NOMO-1 treated with DMSO at 0.1 percent for 48 hours (cell line): ENCODE results near the gene MVB12B.

Source experiments
- DNase-seq: peaks from one replicate; lab custom pipeline; 2025; ENCODE audit not compliant: unreplicated experiment; lab: John Stamatoyannopoulos, UW

The MVB12B gene

DNA sequence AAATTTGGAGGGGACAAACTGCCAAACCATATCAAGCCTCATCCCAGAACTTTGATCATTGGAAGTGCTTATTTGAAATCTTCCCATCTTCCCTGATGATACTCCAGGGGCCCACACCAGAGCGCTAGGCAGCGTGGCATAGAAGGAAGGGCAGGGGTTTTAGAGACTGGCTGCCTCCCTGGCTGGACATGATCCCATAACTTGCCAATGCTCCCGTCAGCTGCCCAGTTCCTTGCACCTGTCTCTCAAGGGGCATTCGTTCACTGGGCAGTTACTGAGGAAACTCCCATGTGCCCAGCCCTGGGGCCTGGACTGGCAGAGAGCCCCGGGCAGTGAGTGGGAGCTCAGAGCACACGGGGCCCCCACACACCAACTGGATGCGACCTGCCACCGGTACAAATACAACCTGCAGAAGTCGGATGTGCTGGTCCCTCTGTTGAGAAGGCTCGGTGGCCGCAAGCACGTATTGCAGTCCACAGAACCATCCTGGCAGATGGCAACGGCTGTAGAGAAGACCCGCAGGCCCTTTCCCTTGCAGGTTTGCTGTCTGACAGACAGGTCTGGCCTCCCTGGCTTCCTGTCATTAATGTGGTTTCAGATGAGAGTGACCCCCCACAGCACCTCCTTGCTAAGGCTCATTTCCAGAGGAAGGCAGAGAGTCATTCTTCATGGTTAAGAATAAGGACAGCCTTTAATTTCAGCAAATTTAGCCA is 122.4 kb downstream of the MVB12B start:
- peak; percentile 0 for DNase-seq

DNA sequence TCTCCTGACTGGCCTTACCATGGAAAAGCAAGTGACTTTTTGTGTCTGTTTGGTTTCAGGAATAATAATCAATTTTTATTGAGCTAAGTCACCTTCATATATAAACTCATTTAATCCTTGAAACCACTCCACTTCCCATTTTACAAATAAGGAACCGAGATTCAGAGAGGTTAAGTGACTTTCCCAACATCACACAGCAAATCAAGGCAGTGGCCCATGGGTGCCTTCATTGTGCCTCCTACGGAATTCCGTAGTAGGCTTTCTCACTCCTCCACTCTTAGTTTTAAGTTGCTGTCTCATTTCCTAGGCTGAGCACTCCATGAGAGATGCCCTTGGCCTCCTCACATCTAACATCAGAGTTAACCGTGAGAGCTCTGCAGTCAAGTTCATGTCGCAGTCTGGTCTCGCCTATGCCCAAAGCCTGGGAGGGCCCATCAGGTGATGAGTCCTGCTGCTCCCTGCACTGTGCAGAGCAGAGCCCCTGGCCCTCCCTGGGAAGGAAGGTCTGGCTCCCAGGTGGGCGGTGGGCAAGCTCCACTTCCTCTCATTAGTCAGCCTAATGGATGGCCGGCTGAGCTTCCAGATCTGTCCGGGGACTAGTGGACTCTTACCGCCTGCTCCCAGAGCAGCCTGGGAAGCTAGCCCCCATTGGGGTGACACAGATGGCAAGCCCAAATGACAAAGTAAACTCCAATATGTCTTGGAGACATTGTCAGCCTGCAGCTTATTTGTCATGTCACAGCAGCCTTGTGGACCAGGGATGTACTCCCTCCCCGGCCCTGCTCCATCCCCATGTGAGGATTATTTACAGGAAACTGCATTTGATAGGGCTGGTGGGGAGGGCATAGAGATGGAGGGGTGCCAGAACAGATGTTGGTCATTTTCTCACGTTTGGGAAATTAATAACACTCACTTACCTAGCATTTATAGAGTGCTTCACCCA is 123.4 kb downstream of the MVB12B start:
- DNase-seq = no peak

DNA sequence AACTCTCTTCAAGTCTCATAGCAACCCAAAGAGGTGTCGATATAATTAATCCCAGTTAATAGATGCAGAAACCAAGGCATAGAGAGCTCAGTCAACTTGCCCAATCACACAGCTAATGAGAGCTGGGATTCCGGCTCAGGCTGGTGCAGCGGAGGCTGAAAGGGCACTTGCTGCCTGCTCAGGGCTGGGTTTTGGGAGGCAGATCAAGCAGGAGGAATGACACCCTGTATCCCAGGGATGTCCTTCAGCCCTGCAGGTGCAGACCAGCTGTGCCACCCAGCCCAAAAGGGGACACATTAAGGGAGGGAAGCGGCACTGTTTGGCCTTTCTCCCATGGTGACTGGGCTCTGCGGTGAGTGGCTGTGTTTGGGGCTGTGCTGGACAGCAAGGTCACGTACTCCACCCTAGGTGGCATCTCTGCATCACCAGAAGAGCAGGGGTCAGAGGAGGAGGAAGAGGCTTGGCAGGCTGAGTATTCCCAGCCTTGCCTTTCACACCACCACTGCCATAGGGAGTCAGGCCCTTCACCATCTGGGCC is 124.1 kb downstream of the MVB12B start:
- DNase-seq = no peak

DNA sequence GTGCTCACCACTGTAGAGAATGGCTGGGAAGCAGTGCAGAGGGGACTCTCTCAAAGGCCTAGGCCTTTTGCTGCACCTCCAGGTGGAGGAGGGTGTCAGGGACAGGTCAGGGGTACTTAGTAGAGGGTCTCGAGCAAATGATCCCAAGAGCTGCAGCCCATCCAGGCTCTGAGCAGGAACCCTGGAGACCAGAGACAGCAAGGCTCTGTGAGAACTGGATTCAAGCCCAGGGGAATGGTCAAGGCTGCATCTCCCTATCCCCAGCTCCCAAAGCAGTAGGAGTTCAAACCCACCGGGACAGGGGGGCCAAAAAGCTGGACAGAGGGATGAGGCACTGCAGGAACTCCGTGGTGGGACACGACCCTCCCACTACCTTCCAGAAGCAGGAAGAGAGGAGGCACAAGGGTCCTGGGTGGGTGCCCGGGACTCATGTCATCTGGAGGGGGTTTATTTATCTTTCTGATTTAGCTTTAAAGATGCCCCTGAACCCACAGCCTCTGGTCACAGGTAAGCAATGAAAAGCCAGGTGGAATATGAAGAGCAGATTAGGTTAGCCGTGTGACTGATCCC is 124.8 kb downstream of the MVB12B start:
- no peak for DNase-seq

DNA sequence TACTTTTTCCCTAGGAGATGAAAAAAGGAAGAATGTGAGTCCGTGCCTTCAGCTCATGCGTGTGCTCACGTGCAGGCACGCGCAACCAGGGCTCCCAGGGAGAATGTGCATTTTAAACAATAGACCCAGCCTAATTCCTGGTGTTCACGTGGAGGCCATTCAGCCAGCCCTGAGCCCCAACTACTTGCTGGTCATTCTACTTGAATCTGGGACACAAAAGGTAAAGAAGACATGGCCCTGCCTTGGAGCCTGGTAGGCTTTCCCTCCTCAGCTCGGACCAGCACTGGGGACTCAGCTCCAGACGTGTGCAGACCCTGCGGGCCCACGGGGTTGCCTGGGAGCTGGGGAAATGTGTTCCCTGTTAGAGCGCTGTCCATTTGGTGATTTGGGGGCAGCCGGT is 125.5 kb downstream of the MVB12B start:
- no peak for DNase-seq

DNA sequence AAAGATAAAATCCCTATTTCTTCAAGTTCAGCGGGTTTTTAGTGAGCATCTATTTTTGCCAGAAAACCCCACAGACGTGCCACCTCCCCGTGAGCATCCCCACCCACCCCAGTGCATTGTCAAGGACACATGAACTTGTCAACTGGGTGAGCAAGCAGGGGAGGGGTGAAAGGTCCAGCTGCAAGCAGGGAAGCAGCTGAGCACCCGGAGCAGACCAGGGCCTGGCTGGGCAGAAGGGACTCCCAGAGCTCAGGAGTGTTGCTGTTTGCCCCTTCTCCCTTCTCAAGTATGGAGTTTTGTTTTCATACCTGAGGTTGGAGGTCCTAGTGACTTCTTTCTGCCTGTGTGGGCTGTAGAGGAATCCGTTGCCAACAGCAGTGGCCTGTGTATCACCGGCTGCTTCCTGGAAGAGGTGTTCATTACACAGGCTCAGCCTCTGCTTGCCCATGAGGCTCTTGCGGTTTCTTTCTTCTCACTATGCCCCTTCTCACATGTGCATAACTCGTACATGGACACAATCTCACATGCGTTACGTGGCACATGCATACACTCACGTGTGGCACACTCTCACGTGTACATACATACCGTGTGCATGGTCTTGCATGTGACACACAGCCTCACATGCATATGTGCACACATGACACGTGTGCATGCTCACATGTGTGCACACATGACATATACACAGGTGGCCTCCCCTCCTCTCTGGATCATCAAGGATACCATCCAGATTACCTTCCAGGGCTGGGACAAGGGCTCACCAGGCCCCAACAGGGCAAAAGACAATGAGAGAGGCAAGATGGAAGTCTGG is 126.7 kb downstream of the MVB12B start:
- no peak for DNase-seq

DNA sequence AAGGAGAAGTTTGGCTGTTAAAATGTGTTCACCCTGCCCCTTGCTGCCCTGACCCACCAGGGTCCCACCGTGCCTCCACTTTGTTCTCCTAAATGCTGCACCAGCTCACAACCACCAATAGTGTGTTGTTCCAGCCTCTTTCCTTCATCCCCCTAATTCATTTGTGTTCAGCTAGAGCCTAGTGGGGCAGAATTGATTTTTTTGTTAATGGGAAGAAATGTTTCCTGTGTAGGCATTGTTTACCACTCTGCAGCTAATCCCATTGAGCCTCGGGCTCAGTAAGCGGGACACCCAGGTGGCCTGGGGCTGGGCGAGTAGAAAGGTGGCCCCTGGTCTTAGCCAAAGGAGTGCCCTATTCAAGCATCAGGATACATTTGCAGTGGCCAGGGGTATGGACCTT is 127.6 kb downstream of the MVB12B start:
- DNase-seq = no peak

DNA sequence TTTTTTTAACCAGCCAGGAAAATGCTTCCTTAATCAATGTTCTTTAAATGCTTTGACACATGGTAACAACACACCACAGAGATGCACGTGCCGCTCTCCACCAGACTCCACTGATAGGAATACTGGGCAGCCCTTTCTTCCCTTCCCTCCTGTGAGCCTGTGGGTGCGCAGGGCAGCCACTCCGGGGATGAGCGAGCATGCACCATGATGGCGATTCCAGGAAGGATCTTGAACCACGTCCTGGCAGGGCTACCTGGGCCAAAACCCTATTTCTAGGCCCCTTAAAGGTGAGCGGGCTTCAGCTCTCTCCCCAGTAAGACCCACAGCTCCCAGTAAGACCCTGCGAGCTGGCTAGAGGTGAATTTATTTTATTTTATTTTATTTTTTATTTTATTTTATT is 128.2 kb downstream of the MVB12B start:
- DNase-seq = no peak

DNA sequence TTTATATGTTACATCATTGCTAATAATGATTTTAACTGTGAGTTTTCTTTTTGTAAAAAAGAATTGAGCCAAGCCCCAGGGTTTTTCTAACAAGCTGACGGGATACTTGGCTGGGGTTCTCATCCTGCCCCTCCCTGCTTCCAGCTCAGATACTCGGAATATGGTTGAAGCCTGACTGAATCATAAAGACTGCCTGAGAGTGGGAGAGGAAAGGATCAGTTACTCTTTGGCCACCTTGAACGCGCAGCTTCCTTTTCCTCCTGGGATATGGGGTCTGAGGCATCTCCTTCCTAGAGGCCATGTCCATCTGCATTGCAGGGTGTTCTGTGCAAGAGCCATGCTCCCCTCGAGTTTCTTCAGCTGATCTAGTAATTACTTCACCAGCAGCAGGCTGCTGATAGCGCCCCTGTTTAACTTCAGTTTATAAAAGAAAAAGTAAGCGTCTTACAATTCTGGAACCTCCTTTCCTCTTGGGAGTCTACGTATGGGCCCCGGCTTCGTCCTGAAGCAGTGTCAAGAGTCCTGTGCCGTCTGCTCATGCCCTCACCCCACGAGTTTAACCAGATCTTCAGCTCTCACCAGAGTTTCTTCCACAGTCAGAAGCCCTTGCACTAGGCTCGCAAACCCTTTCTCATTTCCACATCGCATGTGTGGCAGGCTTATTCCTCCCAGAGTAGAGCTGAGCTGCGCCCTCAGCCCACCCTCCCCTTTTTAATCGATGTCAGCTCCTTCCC is 130.0 kb downstream of the MVB12B start:
- no peak for DNase-seq

DNA sequence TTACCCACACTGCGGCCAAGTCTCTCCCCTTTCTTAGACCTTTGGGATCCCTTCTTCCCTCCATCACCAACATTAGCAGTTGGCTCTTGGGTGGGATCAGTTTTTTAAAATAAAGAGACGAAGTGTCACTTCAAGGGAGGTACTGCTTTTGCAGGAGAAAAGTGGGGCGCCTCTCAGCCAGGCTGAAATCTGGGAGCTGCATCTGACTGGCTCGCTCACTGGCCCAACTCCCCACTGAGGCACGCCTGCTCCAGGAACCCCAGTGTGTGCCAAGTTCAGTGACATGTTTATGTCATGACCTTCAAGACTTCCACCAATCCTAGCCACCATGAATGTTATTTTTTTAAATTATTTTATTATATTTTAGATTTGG is 130.5 kb downstream of the MVB12B start:
- DNase-seq = no peak

DNA sequence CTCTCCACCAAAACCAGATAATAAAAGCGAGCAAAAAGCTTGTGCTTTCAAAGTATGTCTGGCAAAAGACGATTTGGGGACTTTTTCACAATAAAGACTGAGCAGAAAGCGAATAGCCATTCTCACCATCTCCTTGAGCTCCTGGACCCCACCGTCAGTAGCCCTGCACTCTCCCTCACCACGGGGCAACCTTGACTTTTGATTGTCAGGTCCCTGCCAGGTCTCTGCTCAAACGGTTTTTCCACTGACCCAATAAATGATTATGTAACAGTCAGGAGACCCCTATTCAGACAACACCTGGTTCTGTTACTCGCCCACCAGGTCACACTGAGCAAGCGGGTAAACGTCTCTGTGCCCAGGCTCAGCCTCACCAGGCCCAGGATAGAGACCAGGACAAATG is 131.3 kb downstream of the MVB12B start:
- DNase-seq = no peak

DNA sequence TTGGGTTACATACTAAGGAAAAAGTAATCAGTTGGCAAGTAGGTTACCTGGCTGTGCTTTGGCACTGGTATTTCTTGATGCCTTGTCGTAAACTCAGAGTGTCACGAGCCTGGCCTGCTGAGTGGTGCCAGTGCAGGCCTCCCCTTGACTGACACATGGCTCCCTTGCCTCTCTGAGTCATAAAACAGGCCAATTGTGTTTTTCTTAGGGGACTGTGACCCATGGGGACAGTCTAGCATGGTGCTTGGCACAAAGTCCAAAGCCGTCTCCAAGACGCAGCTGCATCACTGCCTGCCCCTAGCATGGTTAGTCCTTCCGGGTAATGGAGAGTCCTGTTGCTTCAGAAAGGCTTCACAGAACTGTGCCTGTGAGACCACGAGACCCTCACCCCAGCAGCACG is 132.5 kb downstream of the MVB12B start:
- DNase-seq = no peak

DNA sequence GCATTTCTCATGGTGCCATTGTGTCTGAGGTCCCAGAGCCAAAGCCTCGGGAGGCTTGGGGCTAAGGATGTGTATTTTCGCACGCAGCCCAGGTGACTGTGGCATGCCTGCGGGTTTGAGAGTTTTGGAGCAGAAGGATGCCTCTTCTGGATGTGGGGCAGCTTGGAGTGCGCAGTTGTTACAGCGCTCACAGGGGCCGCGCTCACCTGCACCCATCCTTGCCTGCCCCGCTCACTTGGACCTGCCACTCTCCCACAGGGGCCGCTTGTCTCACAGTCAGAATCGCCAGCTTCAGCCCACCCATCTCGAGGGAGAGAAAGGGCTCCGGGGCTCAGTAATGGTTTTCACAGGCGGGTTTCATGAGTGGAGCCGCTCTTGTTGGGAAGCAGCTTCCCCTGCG is 132.9 kb downstream of the MVB12B start:
- DNase-seq = no peak

DNA sequence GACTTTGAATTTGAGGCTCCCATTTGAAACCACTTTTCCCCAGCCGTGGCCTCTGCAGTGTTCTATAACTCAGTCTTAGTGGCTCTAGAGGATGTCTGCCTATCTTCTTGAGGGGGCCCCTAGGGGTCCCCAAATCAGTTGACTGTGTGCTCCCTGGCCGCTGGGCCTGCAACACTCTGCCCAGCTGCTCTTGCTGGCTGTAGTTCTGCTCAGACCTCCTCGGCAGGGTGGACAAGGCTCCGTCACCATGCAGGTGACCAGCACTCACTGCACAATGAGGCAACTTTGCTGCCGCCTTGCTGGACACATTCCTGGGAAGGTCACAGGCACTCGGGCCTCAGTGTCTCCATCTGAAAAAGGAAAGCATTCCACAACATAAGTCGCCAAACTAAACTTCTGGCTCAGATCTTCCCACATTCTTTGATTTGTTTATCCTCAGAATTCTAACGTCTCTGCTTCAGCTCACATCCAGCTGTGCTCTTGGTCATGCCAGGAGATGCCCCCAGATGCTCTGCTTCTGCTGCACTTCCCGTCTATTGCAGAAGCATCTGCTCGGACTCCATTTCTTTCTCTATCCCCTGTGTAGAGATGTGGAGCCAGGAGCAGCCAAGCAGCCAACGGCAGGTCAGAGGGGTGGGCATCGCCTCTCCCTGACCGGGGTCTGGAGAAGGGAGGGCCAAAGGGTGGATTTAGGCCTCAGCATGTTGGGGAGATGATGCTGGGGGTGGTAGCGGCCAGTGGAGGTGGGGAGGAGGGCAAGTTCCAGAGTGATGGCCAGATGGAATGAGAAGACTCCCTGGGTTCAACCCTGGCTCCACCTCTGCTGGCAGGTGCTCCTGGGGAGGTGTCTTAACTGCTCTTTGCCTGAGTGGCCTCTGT is 133.6 kb downstream of the MVB12B start:
- no peak for DNase-seq

DNA sequence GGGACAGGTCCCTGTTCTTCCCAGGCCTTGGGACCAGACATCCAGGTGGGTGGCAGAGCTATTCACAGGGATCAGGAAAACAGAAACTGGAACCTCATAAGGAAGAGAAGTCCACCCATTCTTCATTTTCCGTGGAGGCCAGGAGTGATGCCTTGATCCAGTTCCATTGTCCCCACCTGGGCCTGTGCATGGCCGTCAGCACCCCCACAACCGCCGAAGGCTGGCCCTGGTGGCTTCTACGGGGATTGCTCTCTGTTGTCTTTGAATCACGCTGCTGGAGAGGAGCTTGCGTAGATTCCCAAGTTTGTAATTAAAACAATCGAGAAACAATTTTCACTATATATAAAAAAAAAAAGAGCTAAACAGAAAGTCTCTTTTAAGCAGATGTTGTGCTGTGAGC is 134.4 kb downstream of the MVB12B start:
- no peak for DNase-seq

DNA sequence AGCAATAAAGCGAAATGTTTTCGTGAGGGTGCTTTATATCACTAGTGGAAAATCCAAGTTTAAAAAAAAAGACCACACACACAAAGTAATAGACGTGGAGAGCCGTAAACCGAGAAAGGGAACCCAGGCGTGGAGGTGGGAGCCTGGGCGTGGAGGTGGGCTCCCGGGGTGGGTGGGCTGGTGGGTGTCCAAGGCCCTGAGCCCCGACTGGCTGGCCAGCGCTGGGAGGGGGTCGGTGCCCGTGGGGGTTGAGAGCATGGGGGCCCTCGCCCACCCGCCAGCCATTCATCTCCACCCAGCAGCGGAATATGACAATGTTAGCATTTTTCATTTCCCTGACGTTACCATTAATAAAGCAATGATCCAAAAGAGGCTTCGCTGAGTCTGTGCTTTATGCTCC is 135.0 kb downstream of the MVB12B start:
- no peak for DNase-seq

DNA sequence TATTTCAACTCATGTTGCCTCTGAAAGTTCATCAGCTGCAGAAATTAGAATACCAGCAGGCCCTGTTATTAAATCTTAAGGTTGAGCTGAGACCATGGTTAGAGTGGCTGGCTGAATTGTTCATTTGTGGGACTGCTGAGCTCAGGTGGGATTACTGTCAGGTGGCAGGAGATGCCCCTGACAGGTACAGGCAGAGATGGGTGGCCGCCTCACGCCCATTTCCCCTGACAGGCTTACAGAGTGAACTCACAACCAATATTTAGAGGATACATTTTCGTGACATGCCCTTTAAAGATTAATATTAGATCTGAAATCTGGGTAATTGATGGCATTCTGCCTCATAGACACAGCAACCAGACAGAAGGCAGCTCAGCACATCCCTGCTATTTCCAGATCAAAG is 136.0 kb downstream of the MVB12B start:
- no peak for DNase-seq

DNA sequence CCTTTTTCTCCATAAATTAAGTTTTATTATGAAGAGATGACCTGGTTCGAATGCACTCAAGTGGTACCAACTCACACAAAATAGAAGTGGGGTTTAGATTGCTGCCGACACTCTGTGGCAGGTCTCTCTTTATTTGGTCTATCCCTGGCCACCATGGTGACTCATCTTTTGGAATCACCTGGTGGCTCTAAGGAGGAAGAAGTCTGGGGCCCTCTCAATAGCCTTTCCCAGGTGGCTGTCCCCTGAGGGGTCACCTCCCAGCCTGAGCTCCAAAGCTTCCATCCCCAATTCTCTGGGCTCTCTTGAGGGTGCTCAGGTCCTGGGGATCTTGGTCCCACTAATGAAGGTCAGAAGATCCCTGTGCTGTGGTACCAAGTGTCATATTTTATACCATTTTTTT is 136.8 kb downstream of the MVB12B start:
- no peak for DNase-seq

DNA sequence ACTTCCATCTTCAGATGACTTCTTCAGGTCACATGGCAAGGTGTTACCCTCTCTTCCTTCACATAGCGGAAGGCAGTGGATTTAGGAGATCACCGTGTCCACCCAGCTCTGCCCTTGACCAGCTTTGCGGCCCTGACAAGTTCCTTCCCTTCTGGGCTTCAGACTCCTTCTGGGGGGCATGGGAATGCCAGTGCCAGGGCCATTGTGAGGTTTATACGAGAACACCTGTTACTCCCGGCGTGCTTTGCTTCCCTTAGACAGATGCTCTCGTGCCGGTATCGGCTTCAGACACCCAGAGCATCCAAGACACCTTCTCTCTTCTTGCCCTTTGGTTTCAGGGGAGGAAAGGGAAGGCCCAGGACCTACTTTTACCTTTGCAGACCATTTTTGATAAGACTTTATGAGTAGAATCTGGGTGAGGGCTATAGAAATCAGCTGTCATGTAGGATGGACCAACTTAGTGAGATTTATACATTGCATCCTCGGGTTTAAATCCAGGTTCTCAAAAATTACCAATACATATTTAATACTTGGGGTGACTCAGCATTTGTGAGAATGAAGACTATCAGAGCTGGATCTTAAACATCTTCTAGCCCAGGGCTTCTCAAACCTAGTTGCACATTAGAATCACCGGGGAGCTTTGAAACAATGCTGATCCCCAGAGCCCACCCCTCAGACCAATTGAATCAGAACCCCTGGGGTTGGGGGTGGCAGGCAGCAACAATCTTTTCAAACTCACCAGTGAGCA is 138.2 kb downstream of the MVB12B start:
- no peak for DNase-seq
